Measurements from ENCODE around the gene LYPLA2. TPM values are rescaled to one million over a fixed set of nuclear protein-coding genes. Genes with fewer than 3 reads are reported as not detected.

LYPLA2 gene
- total RNA-seq, 2 experiments from 2014 or later = 37.4 to 37.7 TPM

DNA sequence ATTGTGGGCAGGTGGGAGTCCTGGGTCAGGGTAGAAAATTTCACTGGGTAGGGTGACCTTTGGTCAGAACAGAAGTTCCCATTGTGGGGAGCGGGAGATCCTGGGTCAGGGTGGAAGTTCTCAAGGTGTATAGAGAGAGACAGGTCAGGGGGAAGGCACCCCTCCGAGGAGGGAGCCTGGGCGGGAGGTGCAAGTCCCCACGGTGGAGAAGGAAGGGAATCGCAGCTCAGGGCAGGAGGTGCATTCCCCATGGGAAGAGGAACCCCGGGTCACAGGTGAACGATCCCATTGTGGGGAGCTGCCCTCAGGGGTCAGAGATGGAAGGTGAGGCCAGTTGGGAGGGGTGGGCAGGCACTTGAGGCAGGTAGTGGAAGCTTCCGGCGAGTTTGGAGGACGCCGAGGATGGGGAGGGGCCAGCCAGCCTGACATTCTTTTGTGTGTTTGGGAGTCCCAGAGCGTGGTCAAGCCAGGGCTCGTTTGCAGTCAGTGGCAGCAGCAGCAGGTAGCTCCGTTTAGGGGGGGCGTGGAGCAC lies 637 bp downstream of the LYPLA2 start:
- Histone ChIP-seq H3K27ac (ENCODE audit: low read depth in 1 of 2, low read length in 2 of 2) (peak overlapping the region; percentile 77 to 85), H3K4me1 (ENCODE audit: insufficient read depth, low read length) (peaks cover 32% of the 10 kb centered on the region), H3K36me3 (ENCODE audit: insufficient read depth, low read length) (peaks cover 40% of the 10 kb centered on the region), H3K27me3 (ENCODE audit: control insufficient read depth in 1 of 2, insufficient read depth in 2 of 2, low read length in 2 of 2) (no peaks in the 10 kb centered on the region), H3K9me3 (ENCODE audit: control insufficient read depth in 1 of 2, insufficient read depth in 1 of 2, low read length in 2 of 2) (no peaks in the 10 kb centered on the region), H3K4me3 (ENCODE audit: low read length) (peak overlapping the region; percentile 81)
- peaks cover 28% of the 10 kb centered on the region for H3K4me1 Mint-ChIP-seq (ENCODE audit: low read depth)
- no peaks in the 10 kb centered on the region for H3K27me3 Mint-ChIP-seq
- peak overlapping the region; percentile 95 for H3K27ac Mint-ChIP-seq
- TF ChIP-seq, protein P1, sequence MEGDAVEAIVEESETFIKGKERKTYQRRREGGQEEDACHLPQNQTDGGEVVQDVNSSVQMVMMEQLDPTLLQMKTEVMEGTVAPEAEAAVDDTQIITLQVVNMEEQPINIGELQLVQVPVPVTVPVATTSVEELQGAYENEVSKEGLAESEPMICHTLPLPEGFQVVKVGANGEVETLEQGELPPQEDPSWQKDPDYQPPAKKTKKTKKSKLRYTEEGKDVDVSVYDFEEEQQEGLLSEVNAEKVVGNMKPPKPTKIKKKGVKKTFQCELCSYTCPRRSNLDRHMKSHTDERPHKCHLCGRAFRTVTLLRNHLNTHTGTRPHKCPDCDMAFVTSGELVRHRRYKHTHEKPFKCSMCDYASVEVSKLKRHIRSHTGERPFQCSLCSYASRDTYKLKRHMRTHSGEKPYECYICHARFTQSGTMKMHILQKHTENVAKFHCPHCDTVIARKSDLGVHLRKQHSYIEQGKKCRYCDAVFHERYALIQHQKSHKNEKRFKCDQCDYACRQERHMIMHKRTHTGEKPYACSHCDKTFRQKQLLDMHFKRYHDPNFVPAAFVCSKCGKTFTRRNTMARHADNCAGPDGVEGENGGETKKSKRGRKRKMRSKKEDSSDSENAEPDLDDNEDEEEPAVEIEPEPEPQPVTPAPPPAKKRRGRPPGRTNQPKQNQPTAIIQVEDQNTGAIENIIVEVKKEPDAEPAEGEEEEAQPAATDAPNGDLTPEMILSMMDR (IDR thresholded peaks at IDR 0.05) = no peak
- DNase-seq = peak in 4 of 14 experiments; percentile 30 to 53 (median 44)
- H3K9me3 Mint-ChIP-seq = no peaks in the 10 kb centered on the region
- intact Hi-C loops (cut with DNase I, micrococcal nuclease) = loop anchor here (1.0 to 10.0 kb wide), 3 partner anchors 9 to 1453 kb away; partner anchors contain the start of genes GALE (in 1 of the 2), PITHD1 (in 1 of the 2) and RSRP1 (in 1 of the 2)
- H3K36me3 Mint-ChIP-seq (ENCODE audit: low read depth) = peaks cover 42% of the 10 kb centered on the region
- ChIA-PET CTCF (interaction anchor here (1.0 to 3.6 kb wide), 3 partner anchors 18 to 34 kb away, joined by 5 to 17 read pairs (median 6); no protein-coding TSS in a partner anchor), POLR2A (interaction anchor here (0.9 to 3.1 kb wide), 10 partner anchors 9 to 169 kb away, joined by 3 to 40 read pairs (median 3); partner anchors contain the start of genes ELOA, GALE, HMGCL and PITHD1)
- peak overlapping the region; percentile 99 for H3K4me3 Mint-ChIP-seq
- ATAC-seq (ENCODE audit: poor library complexity) = peak; percentile 35

DNA sequence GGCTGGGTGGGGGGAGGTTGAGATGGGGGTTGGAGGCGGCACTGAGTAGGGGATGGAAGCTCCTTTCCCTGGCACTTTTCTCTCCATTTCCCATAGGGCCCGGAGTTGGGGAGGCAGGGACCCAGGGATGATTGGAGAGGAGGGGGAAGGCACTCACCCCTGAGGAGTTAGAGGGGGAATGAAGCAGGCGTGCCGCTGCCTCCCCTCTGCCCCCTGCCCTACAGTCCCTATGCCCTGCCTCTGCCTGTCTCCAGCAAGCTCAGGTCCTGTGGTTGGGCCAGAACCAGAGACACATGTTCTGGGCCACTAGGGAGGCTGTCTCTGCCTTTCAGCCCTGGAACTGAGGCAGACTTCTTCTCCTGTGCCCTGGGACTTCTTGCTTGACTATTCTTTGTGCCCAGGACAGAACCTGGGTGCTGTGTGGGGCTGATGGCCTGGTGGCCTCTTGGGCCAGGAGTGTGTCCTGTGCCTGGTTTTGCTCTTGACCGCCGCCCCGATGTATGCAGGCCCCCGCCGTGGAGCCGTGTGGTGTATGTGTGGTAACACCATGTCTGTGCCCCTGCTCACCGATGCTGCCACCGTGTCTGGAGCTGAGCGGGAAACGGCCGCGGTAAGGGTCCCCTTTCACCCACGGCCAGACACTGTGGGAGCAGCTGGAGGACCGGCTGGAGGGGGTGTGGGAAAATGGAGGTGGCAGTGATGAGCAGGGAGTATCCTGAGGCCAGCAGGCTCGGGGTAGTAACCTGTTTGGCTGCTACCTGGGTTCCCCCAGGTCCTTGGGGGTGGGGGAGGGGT lies 1.4 kb downstream of the LYPLA2 start:
- peak in 2 of 14 experiments; percentile 32 to 38 for DNase-seq

More for the DNA sequence above, 1.4 kb downstream of the LYPLA2 start:
- Mint-ChIP-seq H3K9me3 (no peaks in the 10 kb centered on the region), H3K27ac (peak overlapping the region; percentile 95), H3K4me1 (ENCODE audit: low read depth) (peaks cover 28% of the 10 kb centered on the region), H3K4me3 (peak overlapping the region; percentile 99), H3K36me3 (ENCODE audit: low read depth) (peaks cover 42% of the 10 kb centered on the region), H3K27me3 (no peaks in the 10 kb centered on the region)
- Histone ChIP-seq H3K27me3 (ENCODE audit: control insufficient read depth in 1 of 2, insufficient read depth in 2 of 2, low read length in 2 of 2) (no peaks in the 10 kb centered on the region), H3K27ac (ENCODE audit: low read depth in 1 of 2, low read length in 2 of 2) (peak overlapping the region in 1 of 2 donors; percentile 34), H3K36me3 (ENCODE audit: insufficient read depth, low read length) (peaks cover 35% of the 10 kb centered on the region), H3K4me3 (ENCODE audit: low read length) (peak overlapping the region; percentile 81), H3K4me1 (ENCODE audit: insufficient read depth, low read length) (peaks cover 32% of the 10 kb centered on the region), H3K9me3 (ENCODE audit: control insufficient read depth in 1 of 2, insufficient read depth in 1 of 2, low read length in 2 of 2) (no peaks in the 10 kb centered on the region)
- intact Hi-C loops (cut with DNase I, micrococcal nuclease) = loop anchor here in 1 of 2 experiments (10.0 kb wide), 1 partner anchor 1452 kb away; the partner anchor contains the start of gene RSRP1
- ATAC-seq (ENCODE audit: poor library complexity) = no peak
- TF ChIP-seq, protein P1 (IDR thresholded peaks at IDR 0.05) = no peak
- POLR2A ChIA-PET = interaction anchor here (0.9 to 3.1 kb wide), 6 partner anchors 9 to 49 kb away, joined by 3 to 40 read pairs (median 7); partner anchors contain the start of genes ELOA, GALE, HMGCL and PITHD1
- CTCF ChIA-PET = interaction anchor here (1.0 to 1.9 kb wide), 3 partner anchors 18 to 47 kb away, joined by 3 to 6 read pairs (median 4); no protein-coding TSS in a partner anchor
